Measurements from ENCODE around the gene PSORS1C1.

DNA sequence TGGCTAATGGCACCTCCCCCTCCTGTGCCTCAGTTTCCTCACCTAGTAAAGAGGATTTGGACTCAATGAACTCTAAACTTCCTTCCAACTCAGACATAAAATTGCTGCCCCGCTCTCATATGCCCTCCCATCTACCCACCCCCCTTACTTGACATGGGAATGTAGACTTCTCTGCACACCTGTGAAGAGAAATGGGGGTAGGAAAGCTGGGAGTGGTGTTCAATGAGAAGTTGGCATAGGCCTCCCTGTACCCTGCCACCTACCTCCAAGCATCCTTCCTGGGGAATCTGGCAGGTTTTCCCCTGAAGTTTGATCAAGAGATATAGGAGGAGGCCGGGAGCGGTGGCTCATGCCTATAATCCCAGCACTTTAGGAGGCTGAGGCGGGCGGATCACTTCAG lies 59.8 kb downstream of the PSORS1C1 start:
- TF ChIP-seq TAF1 (IDR thresholded peaks at IDR 0.05; ENCODE audit: low read depth, low read length) (no peak), POLR2AphosphoS5 (IDR thresholded peaks at IDR 0.05; ENCODE audit: low read depth, low read length) (no peak), POLR2A (IDR thresholded peaks at IDR 0.05; ENCODE audit: low read depth, low read length) (no peak)

All from GM12891 (cell line).